Stimulated activated CD4-positive, alpha-beta T cell treated with anti-CD3 and anti-CD28 coated beads, Interleukin-15, amount 100 ng/mL, for 48 hours (primary cell): ENCODE data around the gene OR6K6.

ENCODE experiments used
- DNase-seq, 2 donors: peaks; one replicate each; pipeline ENCODE4 v3.0.0-alpha.2; 2020; ENCODE audit warnings: low read depth in 2 of 2

The OR6K6 gene

GRCh38 chr1:158801396-158801795 lies 46.9 kb downstream of the OR6K6 start:
- no peak for DNase-seq

- no peak for DNase-seq
Measured at GRCh38 chr1:158803678-158804077, 49.2 kb downstream of the OR6K6 start.
